GM19455 (cell line): Measurements from ENCODE around the gene KCNN3.

Source experiments
- ATAC-seq: cut with Tn5 transposase; IDR thresholded peaks from one replicate; pipeline ENCODE4 v1.9.1; 2021; ENCODE audit not compliant: unreplicated experiment

KCNN3 gene

GRCh38 chr1:154880671-154881070 lies 10.6 kb upstream of the KCNN3 start:
- no peak for ATAC-seq

GRCh38 chr1:154879038-154879421 lies 8.9 kb upstream of the KCNN3 start:
- ATAC-seq: no peak

GRCh38 chr1:154878371-154879037 lies 8.4 kb upstream of the KCNN3 start:
- peak; percentile 61 for ATAC-seq

- no peak for ATAC-seq
Observed at GRCh38 chr1:154877370-154877974, 7.4 kb upstream of the KCNN3 start.

- no peak for ATAC-seq
Observed at GRCh38 chr1:154876842-154877369, 6.8 kb upstream of the KCNN3 start.

GRCh38 chr1:154874465-154874864 lies 4.4 kb upstream of the KCNN3 start:
- no peak for ATAC-seq

GRCh38 chr1:154873321-154873950 lies 3.4 kb upstream of the KCNN3 start:
- ATAC-seq: no peak

GRCh38 chr1:154871374-154871773 lies 1.3 kb upstream of the KCNN3 start:
- no peak for ATAC-seq

- ATAC-seq: no peak
Observed at GRCh38 chr1:154870734-154871133, 653 bp upstream of the KCNN3 start.

GRCh38 chr1:154869351-154870114 lies 548 bp downstream of the KCNN3 start:
- ATAC-seq: no peak

- no peak for ATAC-seq
Observed at GRCh38 chr1:154867841-154868605, 2.1 kb downstream of the KCNN3 start.

GRCh38 chr1:154867064-154867825 lies 2.8 kb downstream of the KCNN3 start:
- no peak for ATAC-seq

- no peak for ATAC-seq
Observed at GRCh38 chr1:154866257-154867063, 3.6 kb downstream of the KCNN3 start.

- no peak for ATAC-seq
Observed at GRCh38 chr1:154865442-154866256, 4.4 kb downstream of the KCNN3 start.

- ATAC-seq: no peak
Observed at GRCh38 chr1:154864189-154864975, 5.7 kb downstream of the KCNN3 start.

GRCh38 chr1:154863315-154864174 lies 6.5 kb downstream of the KCNN3 start:
- peak; percentile 32 for ATAC-seq

- no peak for ATAC-seq
Observed at GRCh38 chr1:154862907-154863306, 7.2 kb downstream of the KCNN3 start.
